ENCODE measurements around the gene SMIM31. TPM values are rescaled to one million over a fixed set of nuclear protein-coding genes. Genes with fewer than 3 reads are reported as not detected.

The SMIM31 gene
- total and polyA plus RNA-seq, 2 donors (not counting 1 experiment from before 2014, with no cell fraction given), result not detected

DNA sequence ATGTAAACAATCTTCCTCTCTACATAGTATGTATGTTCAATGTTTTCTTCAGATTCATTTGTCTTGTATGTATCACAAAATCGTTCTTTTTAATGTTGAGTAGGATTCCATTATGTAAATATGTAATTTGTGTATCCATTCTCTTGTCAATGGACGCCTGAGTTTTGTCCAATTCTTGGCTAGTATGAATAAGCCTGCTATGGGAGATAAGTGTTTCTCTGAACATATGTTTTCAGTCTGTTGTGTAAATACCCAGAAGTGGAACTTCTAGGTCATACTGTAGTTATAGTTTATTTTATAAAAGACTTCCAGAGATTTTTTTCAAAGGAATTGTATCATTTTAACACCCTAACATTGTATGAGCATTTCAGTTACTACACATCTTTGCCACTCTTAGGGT is 2.8 kb downstream of the SMIM31 start:
- Histone ChIP-seq H3K4me1 (ENCODE audit: control insufficient read depth in 2 of 2, insufficient read depth in 2 of 2, low read length in 2 of 2) (no peaks in the 10 kb centered on the region), H3K79me2 (ENCODE audit: control insufficient read depth, insufficient read depth, low read length) (no peaks in the 10 kb centered on the region), H4K20me1 (ENCODE audit: control insufficient read depth, insufficient read depth, low read length, poor library complexity, severe bottlenecking) (no peaks in the 10 kb centered on the region), H3K9me3 (ENCODE audit: control extremely low read depth in 1 of 3, control insufficient read depth in 2 of 3, insufficient read depth in 1 of 3, low read length in 2 of 3) (peaks cover 0 to 3% (median 0%) of the 10 kb centered on the region in 3 donors), H3K27ac (ENCODE audit: low read length in 2 of 2) (no peak overlapping the region), H2AFZ (ENCODE audit: insufficient read depth, low read depth, low read length, poor library complexity, severe bottlenecking) (no peak overlapping the region), H3K9ac (ENCODE audit: low read length) (no peak overlapping the region), H3K36me3 (replicated peaks in 1 of 2; ENCODE audit: control extremely low read depth in 1 of 2, control insufficient read depth in 1 of 2, extremely low read depth in 1 of 2, insufficient read depth in 2 of 2, low read length in 1 of 2) (no peaks in the 10 kb centered on the region), H3K4me3 (ENCODE audit: control extremely low read depth in 1 of 5, extremely low read depth in 1 of 5, insufficient read depth in 1 of 5, low read depth in 2 of 5, low read length in 4 of 5) (no peak overlapping the region), H3K27me3 (replicated peaks in 1 of 4; ENCODE audit: control extremely low read depth in 1 of 4, control insufficient read depth in 3 of 4, insufficient read depth in 4 of 4, low read length in 3 of 4) (peaks cover 0 to 3% (median 1%) of the 10 kb centered on the region in 4 experiments), H3K4me2 (replicated peaks; ENCODE audit: low read depth, low read length, poor library complexity, severe bottlenecking) (no peak overlapping the region)
- Mint-ChIP-seq H3K27me3 (peaks cover 13% of the 10 kb centered on the region), H3K4me3 (no peak overlapping the region), H3K27ac (no peak overlapping the region), H3K4me1 (no peaks in the 10 kb centered on the region), H3K9me3 (ENCODE audit: insufficient read depth) (peaks cover 3% of the 10 kb centered on the region)
- POLR2A ChIA-PET, result no interaction called here
- DNase-seq (no peak), ATAC-seq (ENCODE audit: low read depth) (no peak)
- CTCF ChIA-PET, result no interaction called here
- intact Hi-C loops (cut with micrococcal nuclease), result no loop called here
- TF ChIP-seq EZH2 (IDR thresholded peaks at IDR 0.05; ENCODE audit: borderline replicate concordance, insufficient read depth, low read depth, low read length, poor library complexity, severe bottlenecking) (no peak), CTCF (IDR thresholded peaks at IDR 0.05) (no peak)
- no CpG with 5 or more reads among the region's 2 CpGs for WGBS (ENCODE audit: insufficient coverage)

GRCh38 chr4:164761241-164761640 is 7.3 kb downstream of the SMIM31 start:
- Histone ChIP-seq H3K9me3 (ENCODE audit: control extremely low read depth in 1 of 3, control insufficient read depth in 2 of 3, insufficient read depth in 1 of 3, low read length in 2 of 3) (no peaks in the 10 kb centered on the region), H2AFZ (ENCODE audit: insufficient read depth, low read depth, low read length, poor library complexity, severe bottlenecking) (no peak overlapping the region), H3K27ac (ENCODE audit: low read length in 2 of 2) (no peak overlapping the region), H3K4me3 (ENCODE audit: control extremely low read depth in 1 of 5, extremely low read depth in 1 of 5, insufficient read depth in 1 of 5, low read depth in 2 of 5, low read length in 4 of 5) (no peak overlapping the region), H3K4me1 (ENCODE audit: control insufficient read depth in 2 of 2, insufficient read depth in 2 of 2, low read length in 2 of 2) (no peaks in the 10 kb centered on the region), H4K20me1 (ENCODE audit: control insufficient read depth, insufficient read depth, low read length, poor library complexity, severe bottlenecking) (no peaks in the 10 kb centered on the region), H3K36me3 (replicated peaks in 1 of 2; ENCODE audit: control extremely low read depth in 1 of 2, control insufficient read depth in 1 of 2, extremely low read depth in 1 of 2, insufficient read depth in 2 of 2, low read length in 1 of 2) (no peaks in the 10 kb centered on the region), H3K27me3 (replicated peaks in 1 of 4; ENCODE audit: control extremely low read depth in 1 of 4, control insufficient read depth in 3 of 4, insufficient read depth in 4 of 4, low read length in 3 of 4) (peaks cover 0 to 3% (median 1%) of the 10 kb centered on the region in 4 experiments), H3K9ac (ENCODE audit: low read length) (no peak overlapping the region), H3K79me2 (ENCODE audit: control insufficient read depth, insufficient read depth, low read length) (no peaks in the 10 kb centered on the region), H3K4me2 (replicated peaks; ENCODE audit: low read depth, low read length, poor library complexity, severe bottlenecking) (no peak overlapping the region)
- no peak for ATAC-seq (ENCODE audit: low read depth)
- TF ChIP-seq CTCF (IDR thresholded peaks at IDR 0.05), result no peak
- TF ChIP-seq EZH2 (IDR thresholded peaks at IDR 0.05; ENCODE audit: borderline replicate concordance, insufficient read depth, low read depth, low read length, poor library complexity, severe bottlenecking), result no peak
- Mint-ChIP-seq H3K9me3 (ENCODE audit: insufficient read depth) (no peaks in the 10 kb centered on the region), H3K27ac (no peak overlapping the region), H3K4me1 (no peaks in the 10 kb centered on the region), H3K4me3 (no peak overlapping the region), H3K27me3 (peaks cover 22% of the 10 kb centered on the region)
- CTCF ChIA-PET, result no interaction called here
- POLR2A ChIA-PET, result no interaction called here
- WGBS (ENCODE audit: insufficient coverage), result no CpG with 5 or more reads among the region's 1 CpG
- DNase-seq, result no peak
- intact Hi-C loops (cut with micrococcal nuclease), result no loop called here

All from B cell (primary cell).